HAP-1 (cell line): ENCODE results near the gene RASGRP1.

Source experiments
- DNase-seq, 2 experiments: peaks; one replicate each; pipeline ENCODE4 v3.0.0-alpha.2; 2016 to 2020; ENCODE audit warnings: low spot score in 2 of 2
- H3K27me3 ChIP-seq: fragments of 250-450 bp; sonication (Bioruptor Pico); 2 replicates; pipeline ENCODE4 v1.5.1; 2020; ENCODE audit warnings: low read depth, mild to moderate bottlenecking, moderate library complexity
- H3K36me3 ChIP-seq: fragments of 250-450 bp; sonication (Bioruptor Pico); replicated peaks from 2 replicates; pipeline ENCODE4 v1.5.1; 2020; ENCODE audit warnings: mild to moderate bottlenecking
- H3K4me1 ChIP-seq: fragments of 250-450 bp; sonication (Bioruptor Pico); 2 replicates; pipeline ENCODE4 v1.5.1; 2020; ENCODE audit warnings: mild to moderate bottlenecking
- H3K4me3 ChIP-seq: fragments of 250-450 bp; sonication (Bioruptor Pico); 2 replicates; pipeline ENCODE4 v1.5.1; 2020; ENCODE audit warnings: mild to moderate bottlenecking, moderate library complexity
- H3K9me3 ChIP-seq: fragments of 250-450 bp; sonication (Bioruptor Pico); 2 replicates; pipeline ENCODE4 v1.5.1; 2020; ENCODE audit warnings: mild to moderate bottlenecking, moderate library complexity
- in situ Hi-C: fragments of 300-500 bp; cut with MboI; formaldehyde crosslinking; loops from 3 replicates; pipeline ENCODE4 v1.14.3; 2020; ENCODE audit warnings: low sequenced_read_pairs, inconsistent platforms, mixed read lengths

The RASGRP1 gene

GRCh38 chr15:38559131-38559530 lies 5.5 kb downstream of the RASGRP1 start:
- no peaks in the 10 kb centered on the region for H3K27me3 ChIP-seq
- no peak overlapping the region for H3K4me3 ChIP-seq
- no peaks in the 10 kb centered on the region for H3K9me3 ChIP-seq
- DNase-seq = no peak
- H3K4me1 ChIP-seq = no peaks in the 10 kb centered on the region
- no peaks in the 10 kb centered on the region for H3K36me3 ChIP-seq
- in situ Hi-C loops = no loop called here

GRCh38 chr15:38558372-38559059 lies 6.1 kb downstream of the RASGRP1 start:
- Histone ChIP-seq H3K36me3 (no peaks in the 10 kb centered on the region), H3K4me3 (no peak overlapping the region), H3K9me3 (no peaks in the 10 kb centered on the region), H3K4me1 (no peaks in the 10 kb centered on the region), H3K27me3 (no peaks in the 10 kb centered on the region)
- in situ Hi-C loops = no loop called here
- DNase-seq = no peak

GRCh38 chr15:38557921-38558320 lies 6.7 kb downstream of the RASGRP1 start:
- in situ Hi-C loops = no loop called here
- no peak for DNase-seq
- Histone ChIP-seq H3K4me1 (no peaks in the 10 kb centered on the region), H3K4me3 (no peak overlapping the region), H3K27me3 (no peaks in the 10 kb centered on the region), H3K36me3 (no peaks in the 10 kb centered on the region), H3K9me3 (no peaks in the 10 kb centered on the region)

- no peaks in the 10 kb centered on the region for H3K9me3 ChIP-seq
- in situ Hi-C loops = no loop called here
- DNase-seq = no peak
- H3K36me3 ChIP-seq = no peaks in the 10 kb centered on the region
- H3K4me1 ChIP-seq = no peaks in the 10 kb centered on the region
- H3K4me3 ChIP-seq = no peak overlapping the region
- no peaks in the 10 kb centered on the region for H3K27me3 ChIP-seq
Observed at GRCh38 chr15:38555686-38556334, 8.8 kb downstream of the RASGRP1 start.

GRCh38 chr15:38554354-38554753 lies 10.3 kb downstream of the RASGRP1 start:
- Histone ChIP-seq H3K36me3 (no peaks in the 10 kb centered on the region), H3K4me3 (no peak overlapping the region), H3K4me1 (no peaks in the 10 kb centered on the region), H3K27me3 (no peaks in the 10 kb centered on the region), H3K9me3 (no peaks in the 10 kb centered on the region)
- no peak for DNase-seq
- in situ Hi-C loops = no loop called here

- Histone ChIP-seq H3K9me3 (no peaks in the 10 kb centered on the region), H3K36me3 (no peaks in the 10 kb centered on the region), H3K27me3 (no peaks in the 10 kb centered on the region), H3K4me1 (no peaks in the 10 kb centered on the region), H3K4me3 (no peak overlapping the region)
- in situ Hi-C loops = no loop called here
- no peak for DNase-seq
Observed at GRCh38 chr15:38553071-38553470, 11.5 kb downstream of the RASGRP1 start.

GRCh38 chr15:38551720-38552648 lies 12.6 kb downstream of the RASGRP1 start:
- no peak for DNase-seq
- Histone ChIP-seq H3K36me3 (no peaks in the 10 kb centered on the region), H3K9me3 (no peaks in the 10 kb centered on the region), H3K4me3 (no peak overlapping the region), H3K4me1 (no peaks in the 10 kb centered on the region), H3K27me3 (no peaks in the 10 kb centered on the region)
- in situ Hi-C loops = no loop called here

- Histone ChIP-seq H3K36me3 (no peaks in the 10 kb centered on the region), H3K27me3 (no peaks in the 10 kb centered on the region), H3K4me3 (no peak overlapping the region), H3K9me3 (no peaks in the 10 kb centered on the region), H3K4me1 (no peaks in the 10 kb centered on the region)
- in situ Hi-C loops = no loop called here
- no peak for DNase-seq
Observed at GRCh38 chr15:38549222-38549621, 15.4 kb downstream of the RASGRP1 start.

GRCh38 chr15:38547255-38547997 lies 17.2 kb downstream of the RASGRP1 start:
- Histone ChIP-seq H3K9me3 (no peaks in the 10 kb centered on the region), H3K4me3 (no peak overlapping the region), H3K27me3 (no peaks in the 10 kb centered on the region), H3K36me3 (no peaks in the 10 kb centered on the region), H3K4me1 (no peaks in the 10 kb centered on the region)
- in situ Hi-C loops = no loop called here
- DNase-seq = no peak

GRCh38 chr15:38545179-38545578 lies 19.4 kb downstream of the RASGRP1 start:
- in situ Hi-C loops = no loop called here
- DNase-seq = no peak
- Histone ChIP-seq H3K9me3 (no peaks in the 10 kb centered on the region), H3K36me3 (no peaks in the 10 kb centered on the region), H3K4me1 (no peaks in the 10 kb centered on the region), H3K27me3 (no peaks in the 10 kb centered on the region), H3K4me3 (no peak overlapping the region)

- Histone ChIP-seq H3K4me1 (no peaks in the 10 kb centered on the region), H3K4me3 (no peak overlapping the region), H3K36me3 (no peaks in the 10 kb centered on the region), H3K27me3 (no peaks in the 10 kb centered on the region), H3K9me3 (no peaks in the 10 kb centered on the region)
- DNase-seq = no peak
- in situ Hi-C loops = no loop called here
Observed at GRCh38 chr15:38541026-38541425, 23.6 kb downstream of the RASGRP1 start.

GRCh38 chr15:38540510-38540909 lies 24.1 kb downstream of the RASGRP1 start:
- Histone ChIP-seq H3K4me1 (no peaks in the 10 kb centered on the region), H3K9me3 (no peaks in the 10 kb centered on the region), H3K36me3 (no peaks in the 10 kb centered on the region), H3K27me3 (no peaks in the 10 kb centered on the region), H3K4me3 (no peak overlapping the region)
- no peak for DNase-seq
- in situ Hi-C loops = no loop called here

GRCh38 chr15:38539008-38539343 lies 25.6 kb downstream of the RASGRP1 start:
- in situ Hi-C loops = no loop called here
- no peaks in the 10 kb centered on the region for H3K4me1 ChIP-seq
- no peak overlapping the region for H3K4me3 ChIP-seq
- DNase-seq = no peak
- H3K27me3 ChIP-seq = no peaks in the 10 kb centered on the region
- H3K9me3 ChIP-seq = no peaks in the 10 kb centered on the region
- H3K36me3 ChIP-seq = no peaks in the 10 kb centered on the region
